Retinal pigment epithelial cell (primary cell): ENCODE measurements around the gene R3HDM1.

Experiments
- DNase-seq: peaks from one replicate; pipeline ENCODE4 v3.0.0-alpha.2; 2010; ENCODE audit warnings: low read depth
- H3K4me3 ChIP-seq: 2 replicates; pipeline ENCODE4 v1.5.1; 2011; ENCODE audit warnings: mild to moderate bottlenecking, low read length, control low read depth, moderate library complexity
- TF ChIP-seq, protein P1 (sequence below): conservative IDR thresholded peaks from 2 replicates; pipeline ENCODE4 v1.5.1; 2011; ENCODE audit warnings: low read depth, low read length, control low read depth, inconsistent platforms

Gene R3HDM1

DNA sequence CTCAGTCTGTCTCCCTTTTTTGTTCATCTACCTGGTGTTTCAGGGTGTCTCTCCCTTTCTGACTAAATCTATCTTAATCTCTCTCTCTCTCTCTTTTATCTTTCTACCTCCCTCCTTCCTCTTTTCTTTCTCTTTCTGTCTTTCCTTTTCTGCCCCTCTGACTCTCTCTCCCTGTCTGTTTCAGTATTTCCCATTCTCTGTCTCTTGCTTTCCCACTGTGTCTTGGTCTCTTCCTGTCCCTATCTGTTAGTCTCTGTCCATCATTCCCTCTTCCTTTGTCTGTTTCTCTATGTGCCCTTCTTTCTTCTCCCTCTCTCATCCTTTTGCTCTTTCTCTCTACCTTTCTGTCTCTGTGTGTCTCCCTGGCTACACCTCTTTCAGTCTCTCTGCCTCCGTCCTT lies 56.7 kb downstream of the R3HDM1 start:
- TF ChIP-seq, protein P1, sequence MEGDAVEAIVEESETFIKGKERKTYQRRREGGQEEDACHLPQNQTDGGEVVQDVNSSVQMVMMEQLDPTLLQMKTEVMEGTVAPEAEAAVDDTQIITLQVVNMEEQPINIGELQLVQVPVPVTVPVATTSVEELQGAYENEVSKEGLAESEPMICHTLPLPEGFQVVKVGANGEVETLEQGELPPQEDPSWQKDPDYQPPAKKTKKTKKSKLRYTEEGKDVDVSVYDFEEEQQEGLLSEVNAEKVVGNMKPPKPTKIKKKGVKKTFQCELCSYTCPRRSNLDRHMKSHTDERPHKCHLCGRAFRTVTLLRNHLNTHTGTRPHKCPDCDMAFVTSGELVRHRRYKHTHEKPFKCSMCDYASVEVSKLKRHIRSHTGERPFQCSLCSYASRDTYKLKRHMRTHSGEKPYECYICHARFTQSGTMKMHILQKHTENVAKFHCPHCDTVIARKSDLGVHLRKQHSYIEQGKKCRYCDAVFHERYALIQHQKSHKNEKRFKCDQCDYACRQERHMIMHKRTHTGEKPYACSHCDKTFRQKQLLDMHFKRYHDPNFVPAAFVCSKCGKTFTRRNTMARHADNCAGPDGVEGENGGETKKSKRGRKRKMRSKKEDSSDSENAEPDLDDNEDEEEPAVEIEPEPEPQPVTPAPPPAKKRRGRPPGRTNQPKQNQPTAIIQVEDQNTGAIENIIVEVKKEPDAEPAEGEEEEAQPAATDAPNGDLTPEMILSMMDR = no peak
- no peak overlapping the region for H3K4me3 ChIP-seq
- no peak for DNase-seq

DNA sequence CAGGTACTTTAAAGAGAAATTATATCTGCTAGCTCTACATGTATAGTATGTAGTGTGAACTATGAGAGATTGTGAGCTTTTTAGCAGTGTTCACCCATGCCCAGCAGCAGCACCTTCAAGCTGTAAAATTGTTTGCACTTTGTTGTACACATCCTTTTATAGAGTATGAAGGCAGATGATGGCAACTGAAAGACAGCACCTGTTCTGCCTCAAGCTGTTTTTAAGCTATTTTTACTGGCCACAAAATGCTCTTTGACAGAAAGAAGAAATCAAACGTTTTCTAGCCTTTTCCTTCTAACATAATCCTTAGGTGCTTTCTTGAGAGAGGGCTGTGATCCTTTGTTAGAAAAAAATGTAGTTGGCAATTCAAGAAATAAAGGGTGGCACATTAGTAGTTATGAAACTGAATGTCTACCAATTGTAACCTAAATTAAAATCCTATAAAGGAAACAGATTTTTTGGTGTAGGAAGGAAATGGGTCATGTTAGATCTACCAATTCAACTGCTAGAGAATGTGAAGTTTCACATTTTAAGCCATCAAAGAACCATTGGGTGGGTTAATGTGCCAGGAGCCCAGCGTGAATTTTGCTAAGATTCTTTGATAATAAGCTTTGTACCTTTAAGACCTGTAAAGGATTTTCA lies 59.5 kb downstream of the R3HDM1 start:
- DNase-seq = no peak
- TF ChIP-seq, protein P1 = no peak
- H3K4me3 ChIP-seq = no peak overlapping the region

DNA sequence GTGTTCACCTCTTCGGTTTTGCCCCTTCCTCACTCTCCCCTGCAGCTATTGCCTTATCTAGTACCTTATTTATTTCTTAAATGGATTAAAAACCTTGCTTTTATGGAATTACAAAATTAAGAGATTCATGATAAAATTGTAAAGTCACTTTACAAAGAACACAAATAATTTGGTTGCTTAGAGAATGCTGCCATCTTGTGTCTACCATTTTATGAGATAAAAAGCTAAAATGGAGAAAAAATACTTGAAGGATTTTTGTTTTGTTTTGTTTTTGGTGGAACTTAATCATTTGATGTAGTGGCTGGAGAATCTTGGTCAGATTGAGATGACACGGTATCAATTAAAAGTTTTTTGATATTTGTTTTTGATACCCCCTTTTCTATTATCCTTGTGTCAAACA lies 69.6 kb downstream of the R3HDM1 start:
- DNase-seq = no peak
- TF ChIP-seq, protein P1 = no peak
- H3K4me3 ChIP-seq = no peak overlapping the region

DNA sequence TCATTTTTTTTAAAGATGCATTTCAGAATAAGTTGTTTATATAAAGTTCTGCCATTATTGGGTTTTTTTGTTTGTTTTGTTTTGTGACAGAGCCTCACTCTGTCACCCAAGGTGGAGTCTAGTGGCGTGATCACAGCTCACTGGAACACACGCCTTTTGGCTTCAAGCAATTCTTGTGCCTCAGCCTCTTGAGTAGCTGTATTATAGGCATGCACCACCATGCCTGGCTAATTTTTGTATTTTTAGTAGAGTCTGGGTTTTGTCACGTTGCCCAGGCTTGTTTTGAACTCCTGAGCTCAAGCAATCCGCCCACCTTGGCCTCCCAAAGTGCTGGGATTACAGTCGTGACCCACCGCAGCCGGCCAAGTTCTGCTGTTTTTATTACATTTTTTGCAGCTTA lies 72.3 kb downstream of the R3HDM1 start:
- peak; percentile 42 for DNase-seq
- no peak overlapping the region for H3K4me3 ChIP-seq
- TF ChIP-seq, protein P1 = no peak

DNA sequence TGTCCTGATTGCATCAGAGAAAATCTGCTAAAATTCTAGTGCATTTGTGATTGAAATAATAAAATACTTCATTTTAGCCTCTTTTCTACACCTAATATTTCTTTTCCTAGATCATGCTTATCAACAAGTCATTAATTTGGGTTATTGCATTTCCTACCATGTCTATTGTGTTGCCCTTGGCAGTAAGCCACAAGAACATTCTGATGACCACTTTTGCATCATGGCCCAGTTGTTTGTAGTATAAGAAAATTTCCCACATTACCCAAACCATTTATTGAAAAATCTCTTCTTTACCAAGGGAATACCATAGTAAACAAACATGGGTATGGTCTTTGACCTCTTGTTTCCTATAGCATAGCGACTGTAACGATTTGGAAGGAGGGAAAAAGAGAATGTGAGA lies 76.3 kb downstream of the R3HDM1 start:
- no peak for DNase-seq
- TF ChIP-seq, protein P1 = no peak
- no peak overlapping the region for H3K4me3 ChIP-seq

DNA sequence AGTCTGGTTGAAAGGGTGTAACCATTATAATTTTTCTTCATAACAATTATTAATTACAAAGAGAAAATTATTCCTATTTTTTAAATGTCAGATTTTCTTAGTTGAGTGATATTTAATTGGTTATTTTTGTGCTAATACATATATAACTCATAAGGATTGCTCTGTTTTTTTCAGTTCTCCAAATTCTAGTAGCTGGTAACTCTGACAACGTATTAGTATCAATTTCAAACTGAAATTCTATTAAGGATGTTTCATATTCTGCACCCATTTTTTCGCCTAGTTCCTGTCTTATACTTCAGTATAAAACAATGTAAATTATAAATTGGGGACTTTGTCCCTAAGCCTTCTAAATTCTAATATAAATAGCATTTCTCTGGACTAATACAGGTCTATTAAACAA lies 81.0 kb downstream of the R3HDM1 start:
- no peak for DNase-seq
- H3K4me3 ChIP-seq = no peak overlapping the region
- TF ChIP-seq, protein P1 = no peak

DNA sequence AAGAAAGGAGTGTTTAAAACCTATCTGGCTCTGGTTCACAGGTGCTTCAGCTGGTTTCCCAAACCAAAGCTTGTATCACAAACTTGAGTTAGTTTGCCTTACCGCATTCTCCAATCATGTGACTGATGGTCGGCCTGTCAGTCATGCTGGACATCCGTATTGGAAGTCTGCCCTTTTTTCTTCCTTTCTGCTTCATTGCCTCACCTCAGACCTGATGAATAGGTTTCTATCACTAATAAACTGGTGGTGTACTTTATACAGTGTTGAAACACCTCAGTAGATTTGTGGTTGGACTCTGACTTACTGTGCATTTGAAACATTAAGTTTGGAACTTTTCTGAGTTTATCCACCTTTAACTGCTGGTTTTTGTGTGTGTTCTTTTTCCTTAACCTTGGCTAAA lies 84.1 kb downstream of the R3HDM1 start:
- no peak for DNase-seq
- TF ChIP-seq, protein P1 = no peak
- H3K4me3 ChIP-seq = no peak overlapping the region
